NB4 (cell line): ENCODE measurements around the gene GTPBP10.

Experiments used
- DNase-seq: peaks from one replicate; pipeline ENCODE4 v3.0.0; 2010; ENCODE audit warnings: low read depth
- H3K4me3 ChIP-seq: one replicate; pipeline ENCODE4 v1.5.1; 2011; ENCODE audit warnings: mild to moderate bottlenecking, low read depth, low read length, moderate library complexity
- CTCF ChIP-seq: IDR thresholded peaks from one replicate; pipeline ENCODE4 v1.5.1; 2012; ENCODE audit warnings: low read depth, low read length
- MAX ChIP-seq: IDR thresholded peaks from 2 replicates; pipeline ENCODE4 v1.6.1; 2011; ENCODE audit warnings: low read depth, low read length
- MYC ChIP-seq: IDR thresholded peaks from 2 replicates; pipeline ENCODE4 v1.6.1; 2011; ENCODE audit warnings: low read depth, low read length
- POLR2A ChIP-seq: IDR thresholded peaks from 2 replicates; pipeline ENCODE4 v1.6.1; 2011; ENCODE audit warnings: mild to moderate bottlenecking; ENCODE audit not compliant: insufficient read length; ENCODE audit errors: extremely low read depth

GTPBP10 gene

GRCh38 chr7:90313907-90314306, 32.6 kb upstream of the GTPBP10 start:
- TF ChIP-seq MYC (no peak), POLR2A (no peak), MAX (no peak), CTCF (no peak)
- DNase-seq = no peak
- no peak overlapping the region for H3K4me3 ChIP-seq

GRCh38 chr7:90320014-90320413, 26.5 kb upstream of the GTPBP10 start:
- no peak overlapping the region for H3K4me3 ChIP-seq
- DNase-seq = no peak

GRCh38 chr7:90320418-90320800, 26.1 kb upstream of the GTPBP10 start:
- no peak overlapping the region for H3K4me3 ChIP-seq
- TF ChIP-seq MAX (no peak), MYC (no peak)
- DNase-seq = no peak

More at GRCh38 chr7:90320014-90320413, 26.5 kb upstream of the GTPBP10 start:
- TF ChIP-seq MAX (no peak), CTCF (no peak), MYC (no peak), POLR2A (no peak)

GRCh38 chr7:90320801-90321494, 25.6 kb upstream of the GTPBP10 start, which contains the start of gene FAM237B:
FAM237B (minus strand) TSS chr7:90321304; CDS start chr7:90319748, 1,556 bp downstream.
- no peak for DNase-seq
- no peak within 1 kb of the TSS for H3K4me3 ChIP-seq
- TF ChIP-seq MYC = no peak
- TF ChIP-seq MAX = no peak
- TF ChIP-seq POLR2A = no peak
- TF ChIP-seq CTCF = no peak

- DNase-seq = no peak
- H3K4me3 ChIP-seq = no peak overlapping the region
- TF ChIP-seq POLR2A = no peak
- no peak for TF ChIP-seq CTCF
- no peak for TF ChIP-seq MYC
- no peak for TF ChIP-seq MAX
Observed at GRCh38 chr7:90322837-90323236, 23.7 kb upstream of the GTPBP10 start.

GRCh38 chr7:90326500-90326899, 20.0 kb upstream of the GTPBP10 start:
- no peak overlapping the region for H3K4me3 ChIP-seq
- DNase-seq = no peak
- no peak for TF ChIP-seq POLR2A
- no peak for TF ChIP-seq CTCF
- no peak for TF ChIP-seq MYC
- no peak for TF ChIP-seq MAX
